Left forelimb (tissue), 1 donor: ENCODE measurements around the gene DCK.
A peak's percentile ranks its signal among the peaks of the same experiment; 100 is the strongest.
"Not testable (repeated sequence)": the region's sequence is repeated elsewhere in the genome, so short reads cannot be mapped to it uniquely, and the experiment has no call there.

Source experiments
- DNase-seq: peaks from one replicate; pipeline ENCODE4 v3.0.0-alpha.2; 2018; ENCODE audit warnings: low spot score

Gene DCK

GRCh38 chr4:70993181-70994068, at the start of gene DCK:
DCK (plus strand) TSS chr4:70993649; CDS start chr4:70993836, 187 bp downstream.
- peak; percentile 93 for DNase-seq

DNA sequence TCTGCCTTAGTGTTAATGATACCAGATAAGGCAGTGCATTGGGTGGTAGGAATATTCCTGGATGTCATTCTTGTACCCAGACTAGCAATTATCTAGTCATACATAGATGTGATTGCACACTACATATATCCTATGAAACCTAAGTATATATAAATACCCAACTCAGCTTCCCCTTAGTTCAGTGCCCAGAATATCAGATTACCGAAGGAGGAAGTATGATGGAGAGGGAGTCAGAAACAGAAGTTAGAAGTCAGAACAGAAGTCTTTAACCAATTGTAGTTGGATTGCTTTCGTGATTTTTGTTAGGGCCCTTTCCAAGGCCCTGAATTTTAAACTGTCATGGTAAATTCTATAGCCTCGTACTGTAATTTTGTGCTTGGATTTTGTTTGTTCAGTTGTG, 48.4 kb upstream of the DCK start:
- no peak for DNase-seq

DNA sequence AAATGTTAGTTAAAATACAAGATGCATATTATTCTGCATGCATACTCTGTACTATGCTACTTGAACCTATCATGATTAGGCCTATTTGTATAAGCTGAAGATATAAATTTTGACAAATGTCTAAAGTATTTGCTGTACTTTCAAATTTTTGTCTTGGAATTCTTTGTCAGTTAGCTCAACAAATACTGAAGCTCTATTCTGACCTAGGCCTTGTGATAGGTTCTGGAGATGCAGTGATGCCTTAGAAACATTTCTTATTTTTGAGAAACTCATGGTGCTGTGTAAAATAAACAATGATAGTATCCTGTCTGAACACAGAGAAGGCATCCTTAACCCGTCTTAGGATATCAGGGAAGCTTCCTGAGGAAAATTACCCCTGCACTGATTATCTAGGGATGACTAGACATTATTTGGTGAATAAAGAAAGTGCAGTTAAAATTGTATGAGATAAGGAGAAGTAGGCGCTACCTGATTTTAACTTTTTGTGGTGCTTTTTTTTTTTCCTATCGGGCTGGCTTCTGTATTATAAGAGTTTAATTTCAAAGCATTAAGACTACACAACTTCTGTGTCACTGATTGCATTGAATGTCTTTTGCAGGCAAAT, 47.9 kb upstream of the DCK start:
- no peak for DNase-seq

GRCh38 chr4:70946939-70947338, 46.5 kb upstream of the DCK start:
- DNase-seq, result no peak

DNA sequence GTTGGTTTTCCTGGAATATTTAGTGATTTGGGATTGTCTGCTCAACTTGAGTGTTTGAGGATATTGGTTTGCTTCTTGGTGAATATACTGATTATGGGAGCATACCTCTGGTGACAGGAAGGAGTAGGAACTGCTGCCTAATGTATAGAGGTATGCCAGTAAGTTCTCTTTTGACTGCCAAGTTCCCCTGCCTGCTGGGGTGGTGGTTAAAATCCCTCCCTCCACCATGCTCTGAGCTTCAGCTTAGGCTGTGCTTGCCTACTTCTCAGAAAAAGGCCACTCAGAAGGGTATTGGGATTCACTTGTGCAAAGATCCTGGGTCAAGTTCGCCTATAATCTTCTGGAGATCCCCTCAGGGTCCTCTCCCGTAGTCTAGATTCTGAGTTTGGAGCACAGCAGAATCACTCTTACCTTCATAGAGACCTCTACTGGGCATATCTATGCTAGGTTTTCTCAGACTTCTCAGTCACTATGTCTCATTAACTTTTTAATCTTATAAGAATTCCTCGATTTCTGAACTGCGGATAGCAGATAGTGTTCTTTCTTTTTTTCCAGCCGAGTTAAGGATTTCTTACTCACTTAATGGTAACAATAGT, 44.7 kb upstream of the DCK start:
- DNase-seq, result no peak

DNA sequence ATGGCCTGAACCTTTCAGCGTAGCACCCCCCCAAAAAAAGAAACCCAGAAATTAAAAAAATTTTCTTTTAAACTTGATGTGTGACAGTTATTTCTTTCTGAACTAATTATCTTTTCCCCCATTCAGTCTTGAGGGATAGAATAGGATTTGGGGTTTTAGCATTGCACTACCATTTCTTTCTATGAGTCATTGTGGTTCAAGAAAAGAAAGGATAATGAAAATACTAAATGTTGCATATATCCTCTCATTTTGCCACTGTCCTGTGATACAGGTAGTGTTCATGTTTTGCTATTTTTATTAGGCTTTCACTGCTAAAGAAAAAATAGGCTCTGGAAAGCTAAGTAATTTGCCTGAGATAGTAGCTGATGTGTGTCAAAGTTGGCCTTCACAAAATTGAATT, 39.4 kb upstream of the DCK start:
- DNase-seq, result no peak

DNA sequence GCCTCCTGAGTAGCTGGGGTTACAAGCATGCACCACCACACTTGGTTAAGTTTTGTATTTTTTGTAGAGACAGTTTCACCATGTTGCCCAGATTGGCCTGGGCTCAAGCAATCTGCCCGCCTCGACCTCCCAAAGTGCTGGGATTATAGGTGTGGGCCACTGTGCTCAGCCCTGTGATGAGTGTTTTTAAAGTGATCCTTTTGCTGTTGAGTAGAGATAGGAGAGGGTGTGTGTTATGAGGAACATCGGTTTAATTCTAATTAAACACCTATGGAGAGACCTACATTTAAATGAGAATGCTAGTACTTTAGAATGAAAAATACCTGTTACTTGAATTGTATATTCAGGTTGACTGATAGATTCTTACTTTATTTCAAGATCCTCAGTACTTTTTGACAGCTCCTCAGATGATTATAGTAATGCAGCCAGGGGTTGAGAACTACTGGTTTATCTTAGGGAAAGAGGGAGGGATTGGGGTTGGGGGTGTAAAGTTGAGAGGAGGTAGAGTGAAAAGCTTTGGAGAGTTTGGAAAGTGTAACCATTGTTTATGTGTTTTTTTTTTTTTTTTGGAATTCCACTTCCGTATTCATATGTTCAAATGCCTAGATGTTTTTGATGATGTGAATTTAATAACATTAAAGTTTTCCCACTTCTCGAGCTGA, 36.8 kb upstream of the DCK start:
- no peak for DNase-seq

DNA sequence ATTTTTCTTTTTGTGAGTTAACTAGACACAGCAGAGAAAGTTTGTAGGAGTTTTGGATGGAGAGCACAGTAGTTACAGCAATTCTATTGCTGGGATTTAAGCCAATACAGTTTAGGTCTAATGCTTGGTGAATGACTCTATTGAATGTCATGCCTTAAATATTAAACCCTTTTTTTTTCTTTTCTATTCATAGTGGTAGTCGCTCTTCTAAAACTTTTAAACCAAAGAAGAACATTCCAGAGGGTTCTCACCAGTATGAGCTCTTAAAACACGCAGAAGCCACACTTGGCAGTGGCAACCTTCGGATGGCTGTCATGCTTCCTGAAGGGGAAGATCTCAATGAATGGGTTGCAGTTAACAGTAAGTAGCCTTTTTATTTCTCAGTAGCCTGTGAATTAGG, 34.8 kb upstream of the DCK start:
- DNase-seq, result no peak

DNA sequence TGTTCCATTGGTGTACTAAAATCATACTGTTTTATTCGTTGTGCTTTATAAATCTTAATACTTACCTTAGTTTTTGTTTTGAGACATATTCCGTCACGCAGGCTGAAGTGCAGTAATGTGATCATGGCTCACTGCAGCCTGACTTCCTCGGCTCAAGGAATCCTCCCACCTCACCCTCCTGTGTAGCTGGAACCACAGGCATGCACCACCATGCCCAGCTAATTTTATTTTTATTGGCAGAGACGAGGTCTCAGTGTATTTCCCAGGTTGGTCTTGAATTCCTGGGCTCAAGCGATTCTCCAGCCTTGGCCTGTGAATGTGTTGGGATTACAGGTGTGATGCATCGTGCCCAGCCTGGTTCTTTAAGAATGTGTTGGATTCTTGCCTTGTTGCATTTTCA, 24.4 kb upstream of the DCK start:
- no peak for DNase-seq

GRCh38 chr4:70976252-70976651, 17.2 kb upstream of the DCK start:
- no peak for DNase-seq

- DNase-seq, result no peak
Observed at GRCh38 chr4:70979445-70980008, 13.9 kb upstream of the DCK start.

DNA sequence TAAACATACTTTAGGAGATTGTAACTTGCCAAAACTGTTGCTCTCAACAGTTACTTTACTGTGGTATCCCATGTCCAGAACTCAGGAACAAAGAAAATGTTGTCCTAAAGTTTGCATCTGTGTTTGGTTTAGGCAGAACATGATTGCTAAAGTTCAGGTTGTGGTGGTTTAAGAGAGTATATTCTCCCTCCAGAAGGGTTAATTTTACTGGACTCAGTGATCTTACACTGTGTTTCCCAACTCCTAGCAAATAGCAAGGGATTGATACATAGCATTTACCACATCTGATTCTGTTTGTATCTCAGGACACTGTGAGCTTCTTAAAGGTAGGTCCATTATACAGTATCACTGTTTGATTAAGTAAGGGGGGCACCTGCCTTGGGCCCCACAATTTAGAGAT, 13.3 kb upstream of the DCK start:
- no peak for DNase-seq

GRCh38 chr4:70984106-70984505, 9.3 kb upstream of the DCK start:
- DNase-seq, result no peak

GRCh38 chr4:70984589-70984988, 8.9 kb upstream of the DCK start:
- no peak for DNase-seq

GRCh38 chr4:70991596-70991995, 1.9 kb upstream of the DCK start:
- DNase-seq, result no peak

DNA sequence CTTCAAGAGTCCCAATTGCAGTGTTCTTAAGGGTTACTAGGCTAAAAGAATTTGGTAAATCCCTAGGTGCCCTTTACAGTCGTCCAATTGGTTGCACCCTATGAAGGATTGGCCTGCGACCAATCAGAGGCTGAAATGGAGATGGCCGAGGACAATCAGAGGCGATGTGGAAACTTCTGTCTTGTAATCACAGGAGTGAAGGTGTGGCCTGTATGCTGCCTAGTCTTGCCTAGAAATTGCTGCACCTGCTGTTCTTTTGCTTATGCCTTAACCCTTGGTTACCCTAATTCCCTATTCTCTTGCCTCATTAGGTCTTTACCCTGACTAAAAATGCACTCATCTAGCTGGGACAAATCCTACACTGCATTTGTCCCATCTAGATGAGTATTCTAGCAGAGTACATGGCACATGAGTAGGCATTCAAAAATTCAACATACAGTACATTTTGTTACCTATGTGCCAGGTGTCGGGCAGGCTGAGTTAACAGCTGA, 1.0 kb upstream of the DCK start:
- no peak for DNase-seq

DNA sequence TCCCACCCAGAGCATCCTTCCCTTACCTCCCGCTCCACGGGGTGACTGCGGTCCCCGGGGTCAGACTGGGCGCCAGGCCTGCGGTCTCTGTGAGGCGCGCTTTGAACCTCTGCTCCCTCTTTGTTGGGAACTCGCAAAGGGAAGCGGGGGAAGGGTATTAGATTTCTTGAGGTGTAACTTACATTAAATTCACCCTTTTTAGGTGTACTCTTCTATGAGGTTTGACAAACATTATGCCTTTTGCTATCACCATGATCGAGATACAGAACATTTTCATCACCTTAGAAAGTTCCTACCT, 569 bp downstream of the DCK start:
- no peak for DNase-seq

DNA sequence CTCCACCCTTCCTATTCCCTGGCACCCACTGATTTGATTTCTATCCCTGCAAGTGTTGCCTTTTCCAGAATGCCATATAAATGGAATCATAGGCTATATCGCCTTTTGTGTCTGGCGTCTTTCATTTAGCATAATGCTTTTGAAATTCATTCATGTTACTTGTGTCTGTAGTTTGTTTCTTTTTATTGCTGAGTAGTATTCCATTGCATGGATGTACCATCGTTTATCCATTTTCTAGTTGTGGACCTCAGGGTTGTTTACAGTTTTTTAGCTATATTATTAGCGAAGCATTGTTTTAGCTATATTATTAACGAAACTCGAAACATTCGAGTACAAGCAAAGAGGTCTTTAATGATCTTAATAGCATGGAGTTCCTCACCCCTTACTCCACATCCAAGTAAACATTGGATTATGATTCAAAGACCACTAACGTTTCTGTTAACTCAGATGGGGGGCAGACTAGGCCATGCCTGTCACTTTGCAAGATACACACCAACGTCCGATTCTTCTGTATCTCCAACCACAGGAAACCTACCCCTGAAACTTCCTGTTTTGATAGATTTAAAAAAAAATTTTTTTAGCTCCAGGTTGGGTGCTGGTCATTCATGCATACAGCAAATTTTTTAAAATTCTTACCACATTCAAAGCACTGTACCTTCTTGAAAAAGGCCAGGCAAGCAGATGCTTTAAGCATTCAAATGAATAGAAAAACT, 1.1 kb downstream of the DCK start:
- DNase-seq, result no peak

DNA sequence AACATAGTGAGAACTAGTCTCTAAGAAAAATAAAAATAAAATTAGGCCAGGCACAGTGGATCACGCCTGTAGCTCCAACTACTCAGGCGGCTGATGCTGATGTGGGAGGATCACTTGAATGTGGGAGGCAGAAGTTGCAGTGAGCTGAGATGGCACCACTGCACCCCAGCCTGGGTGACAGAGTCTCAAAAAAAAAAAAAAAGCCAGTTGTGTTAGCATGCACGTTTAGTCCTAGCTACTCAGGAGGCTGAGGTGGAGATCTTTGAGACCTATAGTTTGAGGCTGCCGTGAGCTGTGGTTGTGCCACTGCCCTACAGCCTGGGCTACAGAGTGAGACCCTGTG, 2.5 kb downstream of the DCK start:
- DNase-seq, result no peak

DNA sequence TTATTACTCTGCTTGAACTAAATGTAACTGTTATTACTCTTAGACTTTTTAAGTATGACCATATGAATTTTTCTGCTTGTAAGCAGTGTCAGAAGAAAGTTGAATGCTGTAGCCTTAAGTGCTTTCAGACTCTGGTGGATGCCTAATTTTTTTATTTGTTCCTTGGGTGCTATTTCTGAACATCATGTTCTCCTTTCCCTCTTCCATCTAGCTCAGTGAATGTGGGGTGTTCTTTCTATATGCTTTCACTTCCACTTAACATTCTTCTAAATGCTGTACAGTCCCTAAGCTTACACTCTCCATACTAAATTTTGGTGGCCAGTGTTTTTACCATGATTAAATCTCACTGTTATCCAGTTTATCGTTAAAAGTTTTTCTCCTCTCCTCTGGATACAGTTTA, 3.6 kb downstream of the DCK start:
- DNase-seq, result no peak

DNA sequence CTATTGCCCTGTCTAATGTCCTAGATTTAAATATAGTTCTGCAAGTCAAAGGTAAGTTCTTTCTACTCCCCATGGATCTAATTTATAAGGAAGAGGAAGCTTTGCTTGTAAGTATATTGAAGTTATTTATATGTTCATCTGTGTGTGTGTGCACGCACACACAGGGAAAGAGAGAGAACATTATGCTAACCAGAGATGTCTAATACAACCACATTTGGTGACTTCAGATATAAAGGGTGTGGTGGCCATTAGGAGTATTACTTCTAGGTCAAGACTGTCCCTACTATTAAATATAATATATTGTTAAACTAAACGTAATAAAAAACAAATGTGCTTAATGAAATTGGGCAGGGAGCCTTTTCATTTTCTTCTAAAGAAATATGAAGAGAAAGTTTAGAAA, 4.1 kb downstream of the DCK start:
- no peak for DNase-seq

DNA sequence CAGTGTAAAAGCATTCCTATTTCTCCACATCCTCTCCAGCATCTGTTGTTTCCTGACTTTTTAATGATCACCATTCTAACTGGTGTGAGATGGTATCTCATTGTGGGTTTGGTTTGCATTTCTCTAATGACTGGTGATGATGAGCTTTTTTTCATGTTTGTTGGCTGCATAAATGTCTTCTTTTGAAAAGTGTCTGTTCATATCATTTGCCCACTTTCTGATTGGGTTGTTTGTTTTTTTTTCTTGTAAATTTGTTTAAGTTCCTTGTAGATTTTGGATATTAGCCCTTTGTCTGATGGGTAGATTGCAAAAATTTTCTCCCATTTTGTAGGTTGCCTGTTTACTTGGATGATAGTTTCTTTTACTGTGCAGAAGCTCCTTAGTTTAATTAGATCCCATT, 6.2 kb downstream of the DCK start:
- not testable (repeated sequence) for DNase-seq
